ENCODE results near the gene OGDHL. TPM values are rescaled to one million over a fixed set of nuclear protein-coding genes. Genes with fewer than 3 reads are reported as not detected.

OGDHL gene
- total and polyA plus RNA-seq, 2 donors (not counting 3 experiments of a cell fraction or from before 2014, with no cell fraction given), result 0.43 to 1.0 TPM

DNA sequence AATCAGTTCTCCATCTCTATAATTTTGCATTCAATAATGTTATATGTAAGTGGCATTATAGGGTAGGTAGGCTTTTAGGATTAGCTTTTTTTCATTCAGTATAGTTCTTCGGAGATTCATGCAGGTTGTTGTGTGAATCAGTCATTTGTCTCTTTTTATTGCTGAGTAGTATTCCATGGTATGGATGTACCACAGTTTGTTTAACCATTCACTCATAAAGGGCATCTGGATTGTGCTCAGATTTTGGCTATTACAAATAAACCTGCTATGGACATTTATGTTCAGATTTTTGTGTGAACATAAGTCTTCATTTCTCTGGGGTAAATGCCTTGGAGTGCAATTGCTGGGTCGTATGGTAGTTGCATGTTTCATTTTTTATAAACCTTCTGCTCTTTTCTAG, 4.4 kb upstream of the OGDHL start:
- no peak for FAIRE-seq
- intact Hi-C loops (cut with micrococcal nuclease), result no loop called here
- Histone ChIP-seq H3K9ac (replicated peaks; ENCODE audit: extremely low read depth, insufficient read depth, low read length) (no peak overlapping the region), H4K20me1 (replicated peaks; ENCODE audit: control insufficient read depth, extremely low read depth, insufficient read depth, low read length) (no peaks in the 10 kb centered on the region), H3K27ac (ENCODE audit: insufficient read depth, low read depth, low read length) (no peak overlapping the region), H3K9me3 (replicated peaks; ENCODE audit: control insufficient read depth, insufficient read depth, low read length) (no peaks in the 10 kb centered on the region), H3K9me1 (replicated peaks; ENCODE audit: control insufficient read depth, extremely low read depth, insufficient read depth, low read length) (no peaks in the 10 kb centered on the region), H3K36me3 (ENCODE audit: control insufficient read depth in 2 of 2, extremely low read depth in 1 of 2, insufficient read depth in 2 of 2, low read length in 2 of 2) (no peaks in the 10 kb centered on the region), H3K79me2 (ENCODE audit: control insufficient read depth, insufficient read depth, low read length) (no peaks in the 10 kb centered on the region), H3K4me3 (replicated peaks in 1 of 3; ENCODE audit: insufficient read depth in 1 of 3, low read depth in 1 of 3, low read length in 3 of 3) (no peak overlapping the region), H3K27me3 (ENCODE audit: control insufficient read depth in 2 of 2, insufficient read depth in 2 of 2, low read length in 2 of 2) (peaks cover 22 to 31% of the 10 kb centered on the region in 2 experiments), H3K4me2 (ENCODE audit: insufficient read depth, low read length) (no peak overlapping the region), H3K4me1 (ENCODE audit: control insufficient read depth, extremely low read depth, insufficient read depth, low read length) (peaks cover 3% of the 10 kb centered on the region), H2AFZ (ENCODE audit: low read depth, low read length) (no peak overlapping the region)
- no peak for DNase-seq (ENCODE audit: low read depth, low spot score)
- no peak for TF ChIP-seq FOS (IDR thresholded peaks at IDR 0.05; ENCODE audit: borderline replicate concordance, insufficient read depth, low read length)
- TF ChIP-seq POLR2A (IDR thresholded peaks at IDR 0.05; ENCODE audit: low read depth, low read length), result no peak
- no peak for TF ChIP-seq POLR2AphosphoS5 (IDR thresholded peaks at IDR 0.05; ENCODE audit: insufficient read depth, low read depth, low read length)
- TF ChIP-seq CTCF (IDR thresholded peaks at IDR 0.05; ENCODE audit: extremely low read depth in 1 of 2, insufficient read depth in 1 of 2, low read depth in 1 of 2, low read length in 2 of 2), result no peak
- TF ChIP-seq JUN (IDR thresholded peaks at IDR 0.05; ENCODE audit: borderline replicate concordance, insufficient read depth, insufficient read length, low read depth), result no peak
- no peak for TF ChIP-seq EZH2 (IDR thresholded peaks at IDR 0.05; ENCODE audit: borderline replicate concordance, low read depth, low read length, severe bottlenecking)
- TF ChIP-seq, protein P1, sequence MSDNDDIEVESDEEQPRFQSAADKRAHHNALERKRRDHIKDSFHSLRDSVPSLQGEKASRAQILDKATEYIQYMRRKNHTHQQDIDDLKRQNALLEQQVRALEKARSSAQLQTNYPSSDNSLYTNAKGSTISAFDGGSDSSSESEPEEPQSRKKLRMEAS (IDR thresholded peaks at IDR 0.05; ENCODE audit: insufficient read depth, insufficient read length), result no peak
- TF ChIP-seq MYC (IDR thresholded peaks at IDR 0.05; ENCODE audit: low read depth, low read length), result no peak
- TF ChIP-seq GATA2 (IDR thresholded peaks at IDR 0.05; ENCODE audit: insufficient read depth, insufficient read length, low read depth, low read length), result no peak
- dilution Hi-C loops (cut with MboI; ENCODE audit: extremely low pct_ligation_motif_present, low sequenced_read_pairs), result no loop called here
- no TSS peak for BruUV-seq (replicated peaks)
- CTCF ChIA-PET, result no interaction called here
- POLR2A ChIA-PET, result no interaction called here
